ENCODE data around the gene ABCA12. TPM values are rescaled to one million over a fixed set of nuclear protein-coding genes. Genes with fewer than 3 reads are reported as not detected.

ABCA12 gene
- total RNA-seq, 1 experiment from 2014 or later = 1.3 TPM

DNA sequence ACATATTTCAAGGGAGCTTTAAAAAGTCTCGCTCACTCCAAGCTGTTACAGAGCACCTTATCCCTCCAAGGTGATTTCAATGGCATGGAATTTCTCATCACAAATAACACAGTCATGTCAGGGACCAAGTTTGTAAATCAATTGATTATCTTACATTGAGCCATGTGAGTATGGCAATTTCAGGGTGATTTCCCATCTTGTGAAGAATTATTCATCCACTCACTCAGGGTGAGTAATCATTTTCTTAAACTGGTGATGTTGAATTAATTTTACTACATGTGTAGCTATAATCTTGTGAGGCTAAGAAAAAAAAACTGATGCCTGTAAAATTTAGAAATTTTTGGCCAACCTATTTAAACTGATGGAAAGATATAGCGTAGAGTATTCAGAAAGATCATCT, 3.3 kb upstream of the ABCA12 start:
- no peaks in the 10 kb centered on the region for H3K79me2 ChIP-seq (ENCODE audit: insufficient read depth, low read length)
- no peak for ATAC-seq
- no peaks in the 10 kb centered on the region for H3K36me3 ChIP-seq (ENCODE audit: control insufficient read depth in 1 of 2, insufficient read depth in 2 of 2, low read length in 2 of 2)
- H3K27ac ChIP-seq (ENCODE audit: low read depth, low read length) = no peak overlapping the region
- H2AFZ ChIP-seq (ENCODE audit: low read depth, low read length, poor library complexity, severe bottlenecking) = no peak overlapping the region
- ChIA-PET POLR2A (no interaction called here), CTCF (no interaction called here), RAD21 (ENCODE audit: low non-redundant PET in 1 of 2, low total read pairs in 2 of 2, uncharacterized antibody in 2 of 2, unreplicated experiment in 2 of 2) (no interaction called here)
- H3K4me3 ChIP-seq (replicated peaks in 1 of 2; ENCODE audit: low read depth in 1 of 2, low read length in 2 of 2) = no peak overlapping the region
- no TSS peak for BruUV-seq (replicated peaks)
- TF ChIP-seq TCF7L2 (IDR thresholded peaks at IDR 0.05; ENCODE audit: borderline replicate concordance, extremely low read depth, insufficient read depth, insufficient read length) (no peak), RAD21 (IDR thresholded peaks at IDR 0.05; ENCODE audit: low read depth) (no peak), EGR1 (IDR thresholded peaks at IDR 0.05; ENCODE audit: low read depth) (no peak)
- TF ChIP-seq, protein P1, sequence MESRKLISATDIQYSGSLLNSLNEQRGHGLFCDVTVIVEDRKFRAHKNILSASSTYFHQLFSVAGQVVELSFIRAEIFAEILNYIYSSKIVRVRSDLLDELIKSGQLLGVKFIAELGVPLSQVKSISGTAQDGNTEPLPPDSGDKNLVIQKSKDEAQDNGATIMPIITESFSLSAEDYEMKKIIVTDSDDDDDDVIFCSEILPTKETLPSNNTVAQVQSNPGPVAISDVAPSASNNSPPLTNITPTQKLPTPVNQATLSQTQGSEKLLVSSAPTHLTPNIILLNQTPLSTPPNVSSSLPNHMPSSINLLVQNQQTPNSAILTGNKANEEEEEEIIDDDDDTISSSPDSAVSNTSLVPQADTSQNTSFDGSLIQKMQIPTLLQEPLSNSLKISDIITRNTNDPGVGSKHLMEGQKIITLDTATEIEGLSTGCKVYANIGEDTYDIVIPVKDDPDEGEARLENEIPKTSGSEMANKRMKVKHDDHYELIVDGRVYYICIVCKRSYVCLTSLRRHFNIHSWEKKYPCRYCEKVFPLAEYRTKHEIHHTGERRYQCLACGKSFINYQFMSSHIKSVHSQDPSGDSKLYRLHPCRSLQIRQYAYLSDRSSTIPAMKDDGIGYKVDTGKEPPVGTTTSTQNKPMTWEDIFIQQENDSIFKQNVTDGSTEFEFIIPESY (IDR thresholded peaks at IDR 0.05; ENCODE audit: extremely low read depth, insufficient replicate concordance, low read length) = no peak
- TF ChIP-seq, protein P2, sequence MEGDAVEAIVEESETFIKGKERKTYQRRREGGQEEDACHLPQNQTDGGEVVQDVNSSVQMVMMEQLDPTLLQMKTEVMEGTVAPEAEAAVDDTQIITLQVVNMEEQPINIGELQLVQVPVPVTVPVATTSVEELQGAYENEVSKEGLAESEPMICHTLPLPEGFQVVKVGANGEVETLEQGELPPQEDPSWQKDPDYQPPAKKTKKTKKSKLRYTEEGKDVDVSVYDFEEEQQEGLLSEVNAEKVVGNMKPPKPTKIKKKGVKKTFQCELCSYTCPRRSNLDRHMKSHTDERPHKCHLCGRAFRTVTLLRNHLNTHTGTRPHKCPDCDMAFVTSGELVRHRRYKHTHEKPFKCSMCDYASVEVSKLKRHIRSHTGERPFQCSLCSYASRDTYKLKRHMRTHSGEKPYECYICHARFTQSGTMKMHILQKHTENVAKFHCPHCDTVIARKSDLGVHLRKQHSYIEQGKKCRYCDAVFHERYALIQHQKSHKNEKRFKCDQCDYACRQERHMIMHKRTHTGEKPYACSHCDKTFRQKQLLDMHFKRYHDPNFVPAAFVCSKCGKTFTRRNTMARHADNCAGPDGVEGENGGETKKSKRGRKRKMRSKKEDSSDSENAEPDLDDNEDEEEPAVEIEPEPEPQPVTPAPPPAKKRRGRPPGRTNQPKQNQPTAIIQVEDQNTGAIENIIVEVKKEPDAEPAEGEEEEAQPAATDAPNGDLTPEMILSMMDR (IDR thresholded peaks at IDR 0.05 in 2 of 3, conservative IDR thresholded peaks at IDR 0.05 in 1 of 3; ENCODE audit: borderline replicate concordance in 1 of 3, insufficient read depth in 1 of 3, low read depth in 2 of 3, low read length in 2 of 3) = no peak
- 0 out of 2 replicates have a peak, but pooled peaks cover 3% of the 10 kb centered on the region for H3K9me2 ChIP-seq (ENCODE audit: insufficient read depth)
- no peaks in the 10 kb centered on the region for H3K27me3 ChIP-seq (ENCODE audit: insufficient read depth, low read length)
- H3K9ac ChIP-seq (ENCODE audit: low read length) = no peak overlapping the region
- peaks cover 19 to 27% of the 10 kb centered on the region in 2 experiments for H3K4me1 ChIP-seq (ENCODE audit: control insufficient read depth in 1 of 2, insufficient read depth in 2 of 2, low read length in 2 of 2)
- H4K20me1 ChIP-seq (ENCODE audit: insufficient read depth) = no peaks in the 10 kb centered on the region
- no peak for DNase-seq (ENCODE audit: low read depth, low spot score)
- intact Hi-C loops (cut with micrococcal nuclease) = no loop called here
- H3K9me3 ChIP-seq (ENCODE audit: control insufficient read depth in 1 of 2, insufficient read depth in 1 of 2, low read depth in 1 of 2, low read length in 2 of 2) = no peaks in the 10 kb centered on the region
- H3K4me2 ChIP-seq (ENCODE audit: low read length) = no peak overlapping the region

Measured in HCT116 (cell line).